Right renal cortex interstitium (tissue), 3 donors: Measurements from ENCODE around the gene ITPA. TPM values are rescaled to one million over a fixed set of nuclear protein-coding genes. Genes with fewer than 3 reads are reported as not detected.
A peak's percentile ranks its signal among the peaks of the same experiment; 100 is the strongest.
"Not testable (repeated sequence)": the region's sequence is repeated elsewhere in the genome, so short reads cannot be mapped to it uniquely, and the experiment has no call there.

Source experiments
- DNase-seq, 3 donors: peaks; one replicate each; pipeline ENCODE4 v3.0.0-alpha.2; 2013; ENCODE audit warnings: low read depth in 3 of 3, low spot score in 2 of 3
- polyA plus RNA-seq, 3 donors: library from polyadenylated mRNA; unstranded; fragments of 120-200 nt; gene quantifications; one replicate each; pipeline ENCODE4 v1.2.1, GENCODE V29; 2013; ENCODE audit not compliant: insufficient read length in 3 of 3

Gene ITPA
- polyA plus RNA-seq, 3 donors: 43.2 to 46.1 (median 45.6) TPM

- DNase-seq: no peak
Observed at GRCh38 chr20:3195590-3196237, 13.6 kb upstream of the ITPA start.

GRCh38 chr20:3199206-3199605 is 10.1 kb upstream of the ITPA start:
- no peak for DNase-seq

DNA sequence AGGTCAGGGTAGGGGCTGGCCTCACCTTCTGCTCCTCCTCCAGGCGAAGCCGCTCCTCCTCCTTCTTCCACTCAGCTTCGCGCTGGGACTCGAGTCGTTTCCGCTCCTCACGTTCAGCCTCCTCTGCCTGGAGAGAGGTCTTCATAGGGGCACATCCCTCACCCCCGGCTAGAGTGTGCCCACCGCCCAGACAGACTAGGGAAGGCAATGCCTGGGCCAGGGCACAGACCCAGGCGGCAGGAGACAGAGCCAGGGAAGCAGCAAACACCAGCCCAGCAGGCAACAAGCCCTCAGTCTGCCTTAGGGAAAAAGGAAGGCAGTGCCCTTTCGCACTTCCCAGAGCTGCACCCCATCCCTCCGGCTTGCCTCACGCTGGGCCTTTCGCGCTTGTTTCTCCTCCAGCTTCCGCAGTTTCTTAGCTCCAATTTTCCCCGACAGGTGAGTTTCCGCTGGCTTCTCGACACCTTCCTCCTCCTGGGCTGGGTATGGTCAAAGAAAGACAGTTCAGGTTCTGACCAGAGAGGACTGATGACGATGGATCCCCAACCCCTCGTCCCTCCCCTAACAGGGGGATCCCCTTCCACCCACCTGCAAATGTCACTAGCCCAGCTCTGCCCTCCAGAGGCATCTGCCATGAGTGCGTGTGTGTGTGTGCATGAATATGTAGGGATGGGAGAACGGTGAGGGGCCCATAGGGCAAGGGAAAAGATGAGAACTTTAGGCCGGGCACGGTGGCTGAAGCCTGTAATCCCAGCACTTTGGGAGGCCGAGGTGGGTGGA is 9.1 kb upstream of the ITPA start:
- DNase-seq: no peak

- DNase-seq: no peak
Observed at GRCh38 chr20:3202965-3203314, 6.4 kb upstream of the ITPA start.

DNA sequence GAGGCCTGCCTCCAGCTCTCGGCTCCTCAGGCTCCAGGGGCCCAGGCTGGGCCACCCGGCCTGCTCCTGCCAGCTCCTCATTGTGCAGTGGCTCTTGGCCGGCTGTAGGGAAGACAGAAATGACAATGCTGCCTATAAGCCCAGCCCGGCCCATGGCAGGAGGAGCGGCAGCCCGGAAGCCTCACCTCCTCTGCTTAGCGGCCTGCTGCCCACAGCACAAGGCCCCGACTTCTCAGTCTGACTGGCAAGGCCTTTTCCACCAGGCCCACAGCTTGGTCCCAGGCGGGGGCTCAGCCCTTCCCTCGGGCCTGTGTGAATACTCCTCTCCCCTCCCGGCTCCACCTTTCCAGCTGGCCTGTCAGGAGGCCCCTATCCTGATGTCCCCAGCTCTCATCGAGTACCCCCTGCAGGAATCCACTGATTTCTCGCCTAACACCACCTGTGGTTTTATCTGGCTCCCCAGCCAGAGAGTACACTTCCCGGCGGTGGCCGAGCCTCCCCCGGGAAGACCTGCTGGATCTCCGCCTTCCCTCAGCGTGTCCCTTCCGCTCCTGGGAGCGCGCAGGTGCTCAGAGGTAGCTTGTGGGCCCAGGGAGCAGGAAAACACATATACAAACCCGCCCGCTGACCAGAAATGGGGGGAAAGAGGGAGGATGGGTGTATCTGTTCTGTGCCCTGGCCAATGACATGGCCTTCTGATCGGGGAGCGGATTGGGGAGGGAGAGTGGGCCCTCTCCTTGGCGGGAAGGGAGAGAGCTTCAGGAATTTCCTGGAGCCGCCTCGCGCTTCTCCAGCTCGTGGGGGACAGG is 5.8 kb upstream of the ITPA start:
- DNase-seq: no peak

GRCh38 chr20:3204124-3204794 is 5.0 kb upstream of the ITPA start, which contains the start of gene DDRGK1:
DDRGK1 (minus strand) TSS chr20:3204682; CDS start chr20:3204627, 55 bp downstream.
- peak; percentile 73 to 74 (median 74) for DNase-seq

DNA sequence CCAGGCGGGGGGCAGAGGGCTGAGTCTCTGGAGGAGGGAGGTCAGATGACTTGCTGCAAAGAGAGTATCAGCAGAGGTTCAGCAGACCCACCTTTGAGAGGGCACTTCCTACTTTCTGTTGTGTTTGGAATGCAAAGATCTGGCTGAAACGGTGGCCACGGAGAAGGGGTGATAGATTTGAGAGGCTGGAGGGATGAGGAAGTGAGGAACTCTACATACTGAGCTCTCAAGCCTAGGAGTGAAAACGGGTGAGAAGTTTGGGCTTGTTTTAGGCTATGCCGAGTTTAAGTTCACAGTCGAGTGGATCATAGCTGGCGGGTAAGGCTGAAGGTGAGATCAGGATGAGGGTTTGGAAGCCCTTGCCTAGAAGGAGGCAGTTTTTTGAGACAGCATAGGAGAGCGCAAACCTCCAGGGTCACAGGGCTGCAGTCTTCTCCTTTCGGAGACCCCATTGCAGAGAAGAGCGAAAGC is 477 bp upstream of the ITPA start:
- no peak for DNase-seq

- DNase-seq: no peak
Observed at GRCh38 chr20:3209946-3210317, 634 bp downstream of the ITPA start.

- no peak for DNase-seq
Observed at GRCh38 chr20:3210346-3210745, 1.0 kb downstream of the ITPA start.

DNA sequence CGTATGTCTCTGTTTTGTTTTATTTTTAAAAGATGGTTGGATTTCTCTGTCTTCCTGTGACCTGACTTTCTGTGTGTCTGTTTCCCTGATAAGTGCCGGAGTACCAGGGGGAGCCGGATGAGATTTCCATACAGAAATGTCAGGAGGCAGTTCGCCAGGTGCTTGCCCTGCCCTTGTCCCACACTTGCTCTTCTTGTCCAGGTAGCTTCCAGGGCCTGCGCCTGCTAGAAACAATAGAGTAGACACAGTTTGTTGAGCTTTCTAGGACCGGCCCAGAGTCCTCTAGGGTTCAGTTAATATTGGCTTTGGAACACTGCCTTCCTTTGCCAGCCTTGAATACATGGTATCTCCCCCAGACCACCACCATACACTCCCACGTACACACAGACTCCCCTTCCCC is 3.9 kb downstream of the ITPA start:
- DNase-seq: no peak

- not testable (repeated sequence) for DNase-seq
Observed at GRCh38 chr20:3215359-3215917, 6.1 kb downstream of the ITPA start.

GRCh38 chr20:3218307-3218988 is 9.2 kb downstream of the ITPA start:
- DNase-seq: no peak

DNA sequence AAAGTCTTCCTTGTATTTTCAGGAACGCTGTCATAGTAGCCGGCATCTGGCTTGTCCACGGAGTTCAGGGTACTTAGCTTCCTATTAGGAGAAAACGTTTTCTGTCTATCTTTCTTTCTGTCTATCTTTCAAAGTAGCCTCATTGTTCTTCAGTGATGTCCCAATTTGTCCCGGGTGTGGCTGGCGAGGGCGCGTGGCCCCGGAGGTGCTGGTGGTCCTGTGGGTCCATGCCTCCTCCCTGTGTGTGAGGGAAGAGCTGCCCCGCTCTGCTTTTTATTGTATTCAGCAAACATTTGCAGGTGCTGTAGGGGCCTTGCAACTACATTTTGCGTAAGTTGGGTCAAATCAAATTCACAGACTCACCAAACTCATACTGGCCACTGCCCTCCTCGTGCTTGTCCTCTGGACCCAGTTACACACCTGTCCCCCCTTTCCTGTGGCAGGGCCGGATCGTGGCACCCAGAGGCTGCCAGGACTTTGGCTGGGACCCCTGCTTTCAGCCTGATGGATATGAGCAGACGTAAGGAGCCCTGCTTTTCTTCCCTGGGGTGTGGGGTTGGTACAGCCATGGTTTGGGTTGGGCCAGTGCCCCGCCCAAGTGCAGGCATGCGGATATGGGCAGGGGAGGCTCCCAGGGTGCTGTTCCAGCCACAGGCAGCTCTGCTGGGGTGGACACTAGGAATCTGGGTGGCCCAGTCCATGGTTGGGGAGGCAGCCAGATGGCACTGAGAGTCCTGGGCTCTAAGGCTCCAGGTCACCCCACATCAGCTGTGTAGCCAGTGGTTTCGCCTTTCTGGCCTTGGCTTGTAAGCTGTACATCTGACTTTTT is 12.3 kb downstream of the ITPA start:
- DNase-seq: no peak

- peak in 1 of 3 donors; percentile 67 for DNase-seq
Observed at GRCh38 chr20:3222635-3223600, 13.6 kb downstream of the ITPA start.

DNA sequence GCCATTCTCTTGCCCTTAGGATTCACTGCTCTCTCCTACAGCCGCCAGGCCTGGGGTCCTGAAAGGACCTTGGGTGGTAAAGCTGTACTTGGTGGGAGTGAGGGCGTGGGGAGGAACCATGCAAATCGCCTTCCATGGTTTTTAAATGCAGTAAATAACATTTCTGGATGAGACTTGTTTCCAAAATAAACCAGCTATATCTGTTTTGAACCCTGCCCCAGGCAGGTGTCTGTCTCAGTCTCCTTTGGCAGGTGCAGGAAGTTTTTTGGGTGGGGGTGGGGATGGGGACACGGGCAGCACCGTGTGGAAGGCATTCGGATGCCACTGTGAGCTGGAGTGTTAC is 14.3 kb downstream of the ITPA start:
- DNase-seq: no peak

- DNase-seq: no peak
Observed at GRCh38 chr20:3223994-3224680, 14.8 kb downstream of the ITPA start.

GRCh38 chr20:3224681-3225421 is 15.6 kb downstream of the ITPA start:
- no peak for DNase-seq
